ENCODE results near the gene STX16. TPM values are rescaled to one million over a fixed set of nuclear protein-coding genes. Genes with fewer than 3 reads are reported as not detected.

The STX16 gene
- total and polyA plus RNA-seq, 2 of the 13 experiments (the other 11 are each of a cell fraction or from before 2014, with no cell fraction given): 28.0 to 72.7 TPM

DNA sequence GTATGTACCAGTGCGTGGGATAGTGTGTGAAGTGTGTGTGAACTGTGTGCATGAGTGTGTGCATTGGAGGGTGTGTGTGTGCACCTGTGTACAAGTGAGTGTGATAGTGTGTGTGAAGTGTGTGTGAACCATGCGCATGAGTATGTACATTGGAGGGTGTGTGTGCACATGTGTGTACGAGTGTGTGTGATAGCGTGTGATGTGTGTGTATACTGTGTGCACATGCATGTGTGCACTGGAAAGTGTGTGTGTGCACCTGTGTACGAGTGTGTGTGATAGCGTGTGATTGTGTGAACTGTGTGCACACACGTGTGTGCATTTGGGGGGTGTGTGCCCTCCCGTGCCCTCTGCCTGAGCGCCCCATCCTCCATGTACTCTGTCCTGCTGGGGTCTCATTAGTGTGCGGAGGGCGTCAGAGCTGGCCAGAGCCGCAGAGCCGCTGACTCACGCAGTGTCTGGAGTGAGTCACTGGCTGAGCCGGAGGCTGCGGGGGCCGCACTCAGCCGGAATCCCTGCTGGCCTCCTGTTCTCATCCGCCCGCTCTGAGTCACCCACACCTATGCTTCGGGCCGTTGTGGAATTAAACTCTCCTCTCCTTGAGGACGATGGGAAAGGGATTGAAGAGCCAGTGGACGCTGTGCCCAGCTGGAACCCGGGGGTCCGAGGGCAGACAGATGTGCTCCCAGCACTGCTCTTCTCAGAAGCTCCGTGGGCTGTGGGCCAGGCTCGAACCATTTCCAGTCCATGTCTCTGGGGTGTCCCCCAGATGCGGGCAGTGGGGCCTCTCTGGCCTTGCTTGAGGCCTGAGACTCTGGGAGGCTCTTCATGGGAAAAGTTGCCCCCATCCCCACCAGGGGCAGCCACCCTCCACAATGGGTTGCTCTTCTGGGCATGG is 27.3 kb upstream of the STX16 start (continued):
- TF ChIP-seq, protein P1, sequence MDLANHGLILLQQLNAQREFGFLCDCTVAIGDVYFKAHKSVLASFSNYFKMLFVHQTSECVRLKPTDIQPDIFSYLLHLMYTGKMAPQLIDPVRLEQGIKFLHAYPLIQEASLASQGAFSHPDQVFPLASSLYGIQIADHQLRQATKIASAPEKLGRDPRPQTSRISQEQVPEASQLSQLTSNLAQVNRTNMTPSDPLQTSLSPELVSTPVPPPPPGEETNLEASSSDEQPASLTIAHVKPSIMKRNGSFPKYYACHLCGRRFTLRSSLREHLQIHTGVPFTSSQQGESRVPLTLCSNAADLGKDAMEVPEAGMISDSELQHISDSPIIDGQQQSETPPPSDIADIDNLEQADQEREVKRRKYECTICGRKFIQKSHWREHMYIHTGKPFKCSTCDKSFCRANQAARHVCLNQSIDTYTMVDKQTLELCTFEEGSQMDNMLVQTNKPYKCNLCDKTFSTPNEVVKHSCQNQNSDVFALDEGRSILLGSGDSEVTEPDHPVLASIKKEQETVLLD (CRISPR knock-in tag; IDR thresholded peaks at IDR 0.05; ENCODE audit: low read depth): no peak
- TF ChIP-seq, protein P2, sequence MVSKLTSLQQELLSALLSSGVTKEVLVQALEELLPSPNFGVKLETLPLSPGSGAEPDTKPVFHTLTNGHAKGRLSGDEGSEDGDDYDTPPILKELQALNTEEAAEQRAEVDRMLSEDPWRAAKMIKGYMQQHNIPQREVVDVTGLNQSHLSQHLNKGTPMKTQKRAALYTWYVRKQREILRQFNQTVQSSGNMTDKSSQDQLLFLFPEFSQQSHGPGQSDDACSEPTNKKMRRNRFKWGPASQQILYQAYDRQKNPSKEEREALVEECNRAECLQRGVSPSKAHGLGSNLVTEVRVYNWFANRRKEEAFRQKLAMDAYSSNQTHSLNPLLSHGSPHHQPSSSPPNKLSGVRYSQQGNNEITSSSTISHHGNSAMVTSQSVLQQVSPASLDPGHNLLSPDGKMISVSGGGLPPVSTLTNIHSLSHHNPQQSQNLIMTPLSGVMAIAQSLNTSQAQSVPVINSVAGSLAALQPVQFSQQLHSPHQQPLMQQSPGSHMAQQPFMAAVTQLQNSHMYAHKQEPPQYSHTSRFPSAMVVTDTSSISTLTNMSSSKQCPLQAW (CRISPR knock-in tag; IDR thresholded peaks at IDR 0.05): no peak
- TF ChIP-seq ZBTB20 (CRISPR knock-in tag; IDR thresholded peaks at IDR 0.05; ENCODE audit: borderline replicate concordance, low read depth) (no peak), XBP1 (CRISPR knock-in tag; IDR thresholded peaks at IDR 0.05) (no peak), ZNF790 (CRISPR knock-in tag; IDR thresholded peaks at IDR 0.05; ENCODE audit: borderline replicate concordance) (no peak), NR2F2 (IDR thresholded peaks at IDR 0.05; ENCODE audit: borderline replicate concordance, low read depth) (no peak), HNRNPLL (IDR thresholded peaks at IDR 0.05; ENCODE audit: low read depth, low read length, poor library complexity, severe bottlenecking) (peak; percentile 56), U2AF2 (IDR thresholded peaks at IDR 0.05; ENCODE audit: low read depth, low read length) (no peak), KLF15 (CRISPR knock-in tag; IDR thresholded peaks at IDR 0.05; ENCODE audit: borderline replicate concordance) (no peak), JUN (CRISPR knock-in tag; IDR thresholded peaks at IDR 0.05) (peak; percentile 72; the same call in 1 of the 2 replicates), TBX3 (IDR thresholded peaks at IDR 0.05; ENCODE audit: borderline replicate concordance) (peak; percentile 49; the same call in 1 of the 2 replicates), HOXA3 (CRISPR knock-in tag; IDR thresholded peaks at IDR 0.05) (0 out of 2 replicates have a peak, but pooled peaks have one; percentile 11), ZFP36 (IDR thresholded peaks at IDR 0.05; ENCODE audit: borderline replicate concordance, low read depth, low read length, partially characterized antibody) (no peak), HNRNPH1 (optimal IDR thresholded peaks at IDR 0.05; ENCODE audit: low read depth, low read length) (peak; percentile 43), ZNF530 (CRISPR knock-in tag; IDR thresholded peaks at IDR 0.05; ENCODE audit: low read depth) (no peak), GPBP1L1 (CRISPR knock-in tag; IDR thresholded peaks at IDR 0.05) (no peak), GTF3A (CRISPR knock-in tag; conservative IDR thresholded peaks at IDR 0.05) (no peak), SKIL (CRISPR knock-in tag; IDR thresholded peaks at IDR 0.05; ENCODE audit: borderline replicate concordance) (0 out of 2 replicates have a peak, but pooled peaks have one; percentile 33), CBX5 (CRISPR knock-in tag; IDR thresholded peaks at IDR 0.05; ENCODE audit: borderline replicate concordance) (no peak), ZNF674 (CRISPR knock-in tag; IDR thresholded peaks at IDR 0.05; ENCODE audit: low read depth) (no peak), BRD4 (CRISPR knock-in tag; IDR thresholded peaks at IDR 0.05) (no peak)
